Measurements from ENCODE around the gene CST7.
"Not testable (repeated sequence)": the region's sequence is repeated elsewhere in the genome, so short reads cannot be mapped to it uniquely, and the experiment has no call there.

The CST7 gene

GRCh38 chr20:25000268-25000801 is 51.3 kb downstream of the CST7 start:
- no peak overlapping the region for H2BK120ac ChIP-seq (ENCODE audit: low read depth, low read length)
- no peak overlapping the region for H3K27ac ChIP-seq (ENCODE audit: low read length, poor library complexity, severe bottlenecking)
- WGBS: 36% methylated on average over 4 of the region's 4 CpGs
- peaks cover 0 to 18% of the 10 kb centered on the region in 2 experiments for H3K27me3 ChIP-seq (ENCODE audit: control insufficient read depth in 1 of 2, insufficient read depth in 1 of 2, low read length in 2 of 2)
- peaks cover 4% of the 10 kb centered on the region for H3K9me3 ChIP-seq (ENCODE audit: control insufficient read depth, low read length)
- no peak overlapping the region for H3K4me2 ChIP-seq (ENCODE audit: low read length, poor library complexity, severe bottlenecking)
- no peak overlapping the region for H2BK5ac ChIP-seq (ENCODE audit: low read depth, low read length, poor library complexity, severe bottlenecking)
- no peak overlapping the region for H2AK5ac ChIP-seq (ENCODE audit: low read length, severe bottlenecking)
- no peak overlapping the region for H2BK15ac ChIP-seq (ENCODE audit: low read depth, poor library complexity, severe bottlenecking)
- peaks cover 13% of the 10 kb centered on the region for H3K4me1 ChIP-seq (ENCODE audit: control insufficient read depth, insufficient read depth, low read depth, low read length)
- H3K4me3 ChIP-seq (ENCODE audit: insufficient read depth in 1 of 2, low read depth in 1 of 2, low read length in 2 of 2): no peak overlapping the region
- no peak overlapping the region for H3K14ac ChIP-seq (ENCODE audit: low read length in 2 of 2)
- H3K36me3 ChIP-seq (ENCODE audit: control insufficient read depth in 1 of 2, insufficient read depth in 2 of 2, low read depth in 1 of 2, low read length in 2 of 2): no peaks in the 10 kb centered on the region
- no peaks in the 10 kb centered on the region for H3K79me1 ChIP-seq (replicated peaks; ENCODE audit: low read length, poor library complexity, severe bottlenecking)
- no peak overlapping the region for H2BK12ac ChIP-seq (ENCODE audit: low read length in 2 of 2)
- H4K8ac ChIP-seq (ENCODE audit: low read length): no peak overlapping the region
- H4K91ac ChIP-seq (ENCODE audit: low read length): no peak overlapping the region
- H3K18ac ChIP-seq (ENCODE audit: low read depth in 1 of 2, low read length in 2 of 2): no peak overlapping the region
- H3K4ac ChIP-seq (ENCODE audit: low read depth in 1 of 2, low read length in 2 of 2): no peak overlapping the region
- no peak overlapping the region for H2AFZ ChIP-seq (ENCODE audit: low read depth, low read length)
- DNase-seq: peak; percentile 27
- H3K23ac ChIP-seq (ENCODE audit: low read length in 2 of 2): no peak overlapping the region
- H3K9ac ChIP-seq (ENCODE audit: low read length): peak overlapping the region; percentile 19

DNA sequence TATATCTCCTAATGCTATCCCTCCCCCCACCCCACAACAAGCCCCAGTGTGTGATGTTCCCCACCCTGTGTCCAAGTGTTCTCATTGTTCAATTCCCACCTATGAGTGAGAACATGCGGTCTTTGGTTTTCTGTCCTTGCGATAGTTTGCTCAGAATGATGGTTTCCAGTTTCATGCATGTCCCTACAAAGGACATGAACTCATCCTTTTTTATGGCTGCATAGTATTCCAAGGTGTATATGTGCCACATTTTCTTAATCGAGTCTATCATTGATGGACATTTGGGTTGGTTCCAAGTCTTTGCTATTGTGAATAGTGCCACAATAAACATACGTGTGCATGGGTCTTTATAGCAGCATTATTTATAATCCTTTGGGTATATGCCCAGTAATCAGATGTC is 52.3 kb downstream of the CST7 start:
- H3K27me3 ChIP-seq (ENCODE audit: control insufficient read depth in 1 of 2, insufficient read depth in 1 of 2, low read length in 2 of 2): peaks cover 0 to 18% of the 10 kb centered on the region in 2 experiments
- H2AFZ ChIP-seq (ENCODE audit: low read depth, low read length); H3K4ac ChIP-seq (ENCODE audit: low read depth in 1 of 2, low read length in 2 of 2); H3K9ac ChIP-seq (ENCODE audit: low read length); H3K9me3 ChIP-seq (ENCODE audit: control insufficient read depth, low read length); H3K4me2 ChIP-seq (ENCODE audit: low read length, poor library complexity, severe bottlenecking); H3K23ac ChIP-seq (ENCODE audit: low read length in 2 of 2); H2AK5ac ChIP-seq (ENCODE audit: low read length, severe bottlenecking); H2BK12ac ChIP-seq (ENCODE audit: low read length in 2 of 2); H3K27ac ChIP-seq (ENCODE audit: low read length, poor library complexity, severe bottlenecking); H4K8ac ChIP-seq (ENCODE audit: low read length); DNase-seq; H3K14ac ChIP-seq (ENCODE audit: low read length in 2 of 2); H3K79me1 ChIP-seq (replicated peaks; ENCODE audit: low read length, poor library complexity, severe bottlenecking); H3K4me3 ChIP-seq (ENCODE audit: insufficient read depth in 1 of 2, low read depth in 1 of 2, low read length in 2 of 2); H2BK15ac ChIP-seq (ENCODE audit: low read depth, poor library complexity, severe bottlenecking); H2BK5ac ChIP-seq (ENCODE audit: low read depth, low read length, poor library complexity, severe bottlenecking); H3K18ac ChIP-seq (ENCODE audit: low read depth in 1 of 2, low read length in 2 of 2); H3K36me3 ChIP-seq (ENCODE audit: control insufficient read depth in 1 of 2, insufficient read depth in 2 of 2, low read depth in 1 of 2, low read length in 2 of 2); H4K91ac ChIP-seq (ENCODE audit: low read length); H2BK120ac ChIP-seq (ENCODE audit: low read depth, low read length): not testable (repeated sequence)
- WGBS: 96% methylated on average over 4 of the region's 4 CpGs
- H3K4me1 ChIP-seq (ENCODE audit: control insufficient read depth, insufficient read depth, low read depth, low read length): peaks cover 13% of the 10 kb centered on the region

GRCh38 chr20:25003002-25003401 is 53.9 kb downstream of the CST7 start:
- no peak overlapping the region for H3K4me2 ChIP-seq (ENCODE audit: low read length, poor library complexity, severe bottlenecking)
- WGBS: no CpG with 5 or more reads among the region's 1 CpG
- no peak overlapping the region for H3K4me3 ChIP-seq (ENCODE audit: insufficient read depth in 1 of 2, low read depth in 1 of 2, low read length in 2 of 2)
- H2BK15ac ChIP-seq (ENCODE audit: low read depth, poor library complexity, severe bottlenecking): no peak overlapping the region
- H4K91ac ChIP-seq (ENCODE audit: low read length): no peak overlapping the region
- no peaks in the 10 kb centered on the region for H3K79me1 ChIP-seq (replicated peaks; ENCODE audit: low read length, poor library complexity, severe bottlenecking)
- peaks cover 10% of the 10 kb centered on the region for H3K4me1 ChIP-seq (ENCODE audit: control insufficient read depth, insufficient read depth, low read depth, low read length)
- no peak overlapping the region for H4K8ac ChIP-seq (ENCODE audit: low read length)
- H3K27ac ChIP-seq (ENCODE audit: low read length, poor library complexity, severe bottlenecking): no peak overlapping the region
- no peak overlapping the region for H2BK120ac ChIP-seq (ENCODE audit: low read depth, low read length)
- no peak overlapping the region for H3K14ac ChIP-seq (ENCODE audit: low read length in 2 of 2)
- H2AK5ac ChIP-seq (ENCODE audit: low read length, severe bottlenecking): no peak overlapping the region
- H3K23ac ChIP-seq (ENCODE audit: low read length in 2 of 2): no peak overlapping the region
- peaks cover 0 to 8% of the 10 kb centered on the region in 2 experiments for H3K36me3 ChIP-seq (ENCODE audit: control insufficient read depth in 1 of 2, insufficient read depth in 2 of 2, low read depth in 1 of 2, low read length in 2 of 2)
- no peak overlapping the region for H2AFZ ChIP-seq (ENCODE audit: low read depth, low read length)
- H3K27me3 ChIP-seq (ENCODE audit: control insufficient read depth in 1 of 2, insufficient read depth in 1 of 2, low read length in 2 of 2): peaks cover 0 to 17% of the 10 kb centered on the region in 2 experiments
- no peak overlapping the region for H2BK5ac ChIP-seq (ENCODE audit: low read depth, low read length, poor library complexity, severe bottlenecking)
- no peak overlapping the region for H3K9ac ChIP-seq (ENCODE audit: low read length)
- H3K4ac ChIP-seq (ENCODE audit: low read depth in 1 of 2, low read length in 2 of 2): no peak overlapping the region
- H2BK12ac ChIP-seq (ENCODE audit: low read length in 2 of 2): no peak overlapping the region
- peaks cover 4% of the 10 kb centered on the region for H3K9me3 ChIP-seq (ENCODE audit: control insufficient read depth, low read length)
- no peak for DNase-seq
- H3K18ac ChIP-seq (ENCODE audit: low read depth in 1 of 2, low read length in 2 of 2): no peak overlapping the region

GRCh38 chr20:25005220-25005619 is 56.2 kb downstream of the CST7 start:
- Histone ChIP-seq H3K23ac (ENCODE audit: low read length in 2 of 2) (no peak overlapping the region), H3K27me3 (ENCODE audit: control insufficient read depth in 1 of 2, insufficient read depth in 1 of 2, low read length in 2 of 2) (peaks cover 0 to 3% of the 10 kb centered on the region in 2 experiments), H3K79me1 (replicated peaks; ENCODE audit: low read length, poor library complexity, severe bottlenecking) (no peaks in the 10 kb centered on the region), H4K91ac (ENCODE audit: low read length) (no peak overlapping the region), H3K4me1 (ENCODE audit: control insufficient read depth, insufficient read depth, low read depth, low read length) (peaks cover 9% of the 10 kb centered on the region), H3K9ac (ENCODE audit: low read length) (no peak overlapping the region), H2BK120ac (ENCODE audit: low read depth, low read length) (no peak overlapping the region), H3K14ac (ENCODE audit: low read length in 2 of 2) (no peak overlapping the region), H3K18ac (ENCODE audit: low read depth in 1 of 2, low read length in 2 of 2) (no peak overlapping the region), H3K36me3 (ENCODE audit: control insufficient read depth in 1 of 2, insufficient read depth in 2 of 2, low read depth in 1 of 2, low read length in 2 of 2) (peaks cover 0 to 9% of the 10 kb centered on the region in 2 experiments), H2BK12ac (ENCODE audit: low read length in 2 of 2) (no peak overlapping the region), H2AK5ac (ENCODE audit: low read length, severe bottlenecking) (no peak overlapping the region), H2BK15ac (ENCODE audit: low read depth, poor library complexity, severe bottlenecking) (no peak overlapping the region), H3K4me2 (ENCODE audit: low read length, poor library complexity, severe bottlenecking) (no peak overlapping the region), H4K8ac (ENCODE audit: low read length) (no peak overlapping the region), H3K9me3 (ENCODE audit: control insufficient read depth, low read length) (peaks cover 4% of the 10 kb centered on the region), H2AFZ (ENCODE audit: low read depth, low read length) (no peak overlapping the region), H2BK5ac (ENCODE audit: low read depth, low read length, poor library complexity, severe bottlenecking) (no peak overlapping the region), H3K27ac (ENCODE audit: low read length, poor library complexity, severe bottlenecking) (no peak overlapping the region), H3K4ac (ENCODE audit: low read depth in 1 of 2, low read length in 2 of 2) (no peak overlapping the region), H3K4me3 (ENCODE audit: insufficient read depth in 1 of 2, low read depth in 1 of 2, low read length in 2 of 2) (no peak overlapping the region)
- WGBS: 100% methylated on average over 2 of the region's 2 CpGs
- no peak for DNase-seq

Data from mesenchymal stem cell (in vitro differentiated cells and primary cell).